Stomach smooth muscle (tissue), 2 donors: ENCODE measurements around the gene LAT.

Experiments used
- H3K27ac ChIP-seq: one replicate; pipeline ENCODE4 v1.7.0; 2013; ENCODE audit warnings: mild to moderate bottlenecking, low read length, inconsistent platforms
- H3K27me3 ChIP-seq, 2 donors: one replicate each; pipeline ENCODE4 v1.7.0; 2013; ENCODE audit warnings: low read length in 2 of 2; ENCODE audit not compliant: insufficient read depth in 2 of 2, control insufficient read depth in 1 of 2
- H3K36me3 ChIP-seq, 2 donors: one replicate each; pipeline ENCODE4 v1.7.0; 2013; ENCODE audit warnings: low read length in 2 of 2; ENCODE audit not compliant: control insufficient read depth in 2 of 2, insufficient read depth in 2 of 2
- H3K4me1 ChIP-seq: one replicate; pipeline ENCODE4 v1.7.0; 2013; ENCODE audit warnings: low read length; ENCODE audit not compliant: control insufficient read depth, insufficient read depth
- H3K4me3 ChIP-seq, 2 donors: one replicate each; pipeline ENCODE4 v1.7.0; 2013; ENCODE audit warnings: low read length in 2 of 2
- H3K9ac ChIP-seq, 2 donors: one replicate each; pipeline ENCODE4 v1.7.0; 2013; ENCODE audit warnings: low read length in 2 of 2, mild to moderate bottlenecking in 1 of 2
- H3K9me3 ChIP-seq, 2 donors: one replicate each; pipeline ENCODE4 v1.7.0; 2013; ENCODE audit warnings: low read length in 2 of 2; ENCODE audit not compliant: control insufficient read depth in 2 of 2
- donor health status: healthy.
- donor health status: Pancreatic carcinoma.

The LAT gene

DNA sequence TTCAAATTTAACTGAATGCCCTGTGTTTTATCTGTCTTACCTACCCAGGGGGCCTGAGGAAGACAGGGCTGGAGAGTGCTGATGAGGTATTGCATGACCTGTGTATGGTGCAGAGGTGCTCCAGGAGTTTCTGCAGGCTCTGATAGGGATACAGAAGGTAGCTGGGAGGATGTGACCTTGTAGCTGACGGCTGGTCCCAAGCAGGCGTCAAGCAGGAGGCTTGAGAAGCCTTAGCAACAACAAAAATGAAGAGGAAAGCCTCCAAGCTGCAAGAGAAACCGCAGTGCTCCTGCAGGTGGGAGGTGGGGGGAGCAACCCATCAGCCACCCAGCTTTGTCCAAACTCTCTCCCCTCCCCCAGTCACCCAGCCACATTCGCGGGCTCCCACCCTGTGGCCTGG, 40.4 kb downstream of the LAT start:
- no peak overlapping the region for H3K27ac ChIP-seq
- no peak overlapping the region for H3K9ac ChIP-seq
- H3K36me3 ChIP-seq = no peaks in the 10 kb centered on the region
- H3K4me1 ChIP-seq = no peaks in the 10 kb centered on the region
- H3K4me3 ChIP-seq = no peak overlapping the region
- H3K9me3 ChIP-seq = no peaks in the 10 kb centered on the region
- H3K27me3 ChIP-seq = peaks cover 0 to 3% of the 10 kb centered on the region in 2 donors

DNA sequence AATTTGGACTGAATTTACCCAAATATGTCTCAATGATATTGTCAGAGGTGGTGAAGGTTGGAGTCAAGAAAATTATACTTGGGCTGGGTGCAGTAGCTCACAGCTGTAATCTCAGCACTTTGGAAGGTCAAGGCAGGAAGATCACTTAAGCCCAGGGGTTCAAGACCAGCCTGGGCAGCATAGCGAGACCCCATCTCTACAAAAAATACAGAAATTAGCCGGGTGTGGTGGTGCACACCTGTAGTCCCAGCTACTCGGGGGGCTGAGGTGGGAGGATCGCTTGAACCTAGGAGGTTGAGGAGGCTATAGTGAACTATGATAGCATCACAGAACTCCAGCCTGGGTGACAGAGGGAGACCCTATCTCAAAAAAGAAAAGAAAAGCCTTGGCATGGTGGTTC, 40.9 kb downstream of the LAT start:
- no peaks in the 10 kb centered on the region for H3K4me1 ChIP-seq
- H3K36me3 ChIP-seq = no peaks in the 10 kb centered on the region
- no peak overlapping the region for H3K27ac ChIP-seq
- H3K9me3 ChIP-seq = no peaks in the 10 kb centered on the region
- no peak overlapping the region for H3K9ac ChIP-seq
- peaks cover 0 to 3% of the 10 kb centered on the region in 2 donors for H3K27me3 ChIP-seq
- no peak overlapping the region for H3K4me3 ChIP-seq

DNA sequence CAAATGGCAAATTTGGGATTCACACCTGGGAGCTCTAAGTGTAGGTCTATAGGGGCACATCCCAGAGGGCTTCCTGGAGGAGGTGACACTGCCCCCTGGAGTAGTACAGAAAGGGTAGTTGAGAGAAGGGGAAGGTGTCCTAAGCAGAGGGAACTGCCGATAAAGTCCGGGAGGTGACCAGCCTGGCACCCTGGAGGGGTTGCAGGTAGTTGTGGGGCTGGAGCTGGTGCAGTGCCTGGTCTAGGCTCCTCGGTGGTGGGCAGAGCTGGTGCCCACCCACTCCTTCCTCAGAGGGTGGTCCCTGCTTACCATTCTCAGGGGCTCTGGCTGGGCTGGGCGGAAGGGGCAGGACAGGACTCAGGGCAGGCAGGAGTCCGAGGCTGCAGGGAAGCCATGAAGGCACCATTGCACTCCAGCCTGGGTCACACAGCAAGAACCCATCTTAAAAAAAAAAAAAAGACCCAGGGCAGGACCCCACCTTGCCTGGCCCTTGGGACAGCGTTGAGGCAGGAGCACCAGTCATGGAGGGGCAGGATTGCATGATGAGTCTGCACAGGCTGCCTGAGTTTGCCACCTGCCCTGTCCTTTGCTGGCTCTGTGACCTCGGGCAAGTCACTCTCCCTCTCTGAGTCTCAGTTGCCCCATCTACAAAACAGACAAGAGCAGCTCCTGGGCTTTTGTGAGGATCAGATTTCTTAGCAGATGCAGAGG, 43.8 kb downstream of the LAT start:
- Histone ChIP-seq H3K9me3 (no peaks in the 10 kb centered on the region), H3K36me3 (no peaks in the 10 kb centered on the region), H3K27ac (no peak overlapping the region), H3K9ac (no peak overlapping the region), H3K27me3 (peaks cover 0 to 3% of the 10 kb centered on the region in 2 donors), H3K4me3 (no peak overlapping the region), H3K4me1 (no peaks in the 10 kb centered on the region)

DNA sequence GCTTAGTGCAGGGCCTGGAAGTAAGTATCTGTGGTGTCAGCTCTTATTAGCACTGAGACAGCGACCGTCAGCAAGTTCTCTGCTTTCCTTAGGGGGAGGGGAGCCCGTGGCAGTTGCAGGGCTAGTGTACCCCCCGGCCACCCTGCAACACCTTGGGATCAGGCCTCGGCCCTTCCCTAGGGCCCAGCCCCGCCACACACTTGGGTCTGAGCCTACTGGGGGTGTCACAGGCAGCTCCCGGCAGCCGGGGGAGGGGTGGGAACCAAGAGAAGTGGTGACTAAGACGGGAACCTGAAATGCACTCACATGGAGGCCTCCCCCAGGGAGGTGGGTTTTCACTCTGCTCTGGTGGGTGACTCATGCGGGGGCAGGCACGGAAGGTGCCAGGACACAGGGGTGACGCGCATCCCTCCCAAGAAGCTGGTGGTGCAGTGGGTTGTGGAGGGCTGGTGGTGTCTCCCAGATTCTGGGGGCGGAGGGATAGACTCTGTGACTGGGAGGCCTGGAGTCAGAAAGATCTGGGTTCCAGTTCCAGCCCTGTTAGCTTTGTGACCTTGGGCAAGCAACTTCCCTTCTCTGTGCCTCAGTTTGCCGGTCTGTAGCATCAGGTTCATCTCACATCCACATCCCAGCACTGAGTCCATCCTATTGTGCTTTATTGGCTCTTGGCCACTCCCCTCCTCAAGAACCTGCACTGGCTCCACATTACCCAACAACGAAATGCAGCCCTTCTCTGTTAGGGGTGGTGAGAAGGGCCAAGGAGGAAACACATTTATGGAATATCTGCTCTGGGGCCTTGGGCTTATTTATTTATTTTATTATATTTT, 44.5 kb downstream of the LAT start:
- H3K4me3 ChIP-seq = no peak overlapping the region
- H3K9me3 ChIP-seq = no peaks in the 10 kb centered on the region
- no peak overlapping the region for H3K9ac ChIP-seq
- no peak overlapping the region for H3K27ac ChIP-seq
- no peaks in the 10 kb centered on the region for H3K4me1 ChIP-seq
- H3K36me3 ChIP-seq = no peaks in the 10 kb centered on the region
- peaks cover 0 to 3% of the 10 kb centered on the region in 2 donors for H3K27me3 ChIP-seq

DNA sequence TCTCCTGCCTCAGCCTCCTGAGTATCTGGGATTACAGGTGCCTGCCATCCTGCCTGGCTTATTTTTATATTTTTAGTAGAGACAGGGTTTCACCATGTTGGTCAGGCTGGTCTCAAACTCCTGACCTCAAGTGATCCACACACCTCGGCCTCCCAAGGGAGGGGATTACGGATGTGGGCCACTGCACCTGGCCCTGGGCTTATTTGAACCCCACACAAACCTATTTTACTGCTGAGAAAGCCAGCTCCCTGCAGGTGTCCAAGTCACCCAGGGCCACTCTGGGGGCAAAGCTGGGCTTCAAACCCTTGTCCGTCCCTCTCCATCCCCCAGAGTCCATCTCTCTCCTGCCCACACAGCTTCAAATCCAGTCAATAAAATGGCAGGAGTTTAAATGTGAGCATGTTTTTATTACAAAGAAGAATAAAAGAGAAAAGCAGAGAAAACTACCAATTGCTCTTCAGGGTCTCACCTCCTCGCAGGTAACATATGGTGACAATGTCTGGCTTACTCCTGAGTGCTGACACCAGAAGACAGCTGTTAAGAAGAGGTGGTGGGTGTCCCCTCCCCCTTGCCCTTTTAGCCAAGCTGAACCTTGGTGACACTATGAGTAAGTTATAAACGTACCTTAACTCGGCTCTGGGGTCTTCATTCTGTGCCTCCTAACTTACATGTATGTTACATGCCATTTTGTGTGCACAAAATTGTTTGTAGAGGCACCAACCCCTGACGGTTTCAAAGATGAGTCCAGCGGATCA, 45.4 kb downstream of the LAT start:
- H3K9ac ChIP-seq = no peak overlapping the region
- H3K4me1 ChIP-seq = no peaks in the 10 kb centered on the region
- no peaks in the 10 kb centered on the region for H3K9me3 ChIP-seq
- H3K27ac ChIP-seq = no peak overlapping the region
- no peaks in the 10 kb centered on the region for H3K36me3 ChIP-seq
- no peak overlapping the region for H3K4me3 ChIP-seq
- H3K27me3 ChIP-seq = peaks cover 0 to 3% of the 10 kb centered on the region in 2 donors
